ENCODE measurements around the gene FAF1.

- no peak for TF ChIP-seq CTCF (conservative IDR thresholded peaks at IDR 0.05; ENCODE audit: low read depth, low read length)
- peak; percentile 26 for TF ChIP-seq EZH2 (IDR thresholded peaks at IDR 0.05; ENCODE audit: borderline replicate concordance, low read depth, low read length, poor library complexity, severe bottlenecking)
Measured at GRCh38 chr1:50430010-50430405, 530.1 kb downstream of the FAF1 start.
